NB4 (cell line): ENCODE data around the gene C2CD4D.

Source experiments
- MYC ChIP-seq: IDR thresholded peaks from 2 replicates; pipeline ENCODE4 v1.6.1; 2011; ENCODE audit warnings: low read depth, low read length
- POLR2A ChIP-seq: IDR thresholded peaks from 2 replicates; pipeline ENCODE4 v1.6.1; 2011; ENCODE audit warnings: mild to moderate bottlenecking; ENCODE audit not compliant: insufficient read length; ENCODE audit errors: extremely low read depth
- TF ChIP-seq, protein P1 (sequence below): IDR thresholded peaks from one replicate; pipeline ENCODE4 v1.5.1; 2012; ENCODE audit warnings: low read depth, low read length
- TF ChIP-seq, protein P2 (sequence below): IDR thresholded peaks from 2 replicates; pipeline ENCODE4 v1.6.1; 2011; ENCODE audit warnings: low read depth, low read length

- TF ChIP-seq, protein P1, sequence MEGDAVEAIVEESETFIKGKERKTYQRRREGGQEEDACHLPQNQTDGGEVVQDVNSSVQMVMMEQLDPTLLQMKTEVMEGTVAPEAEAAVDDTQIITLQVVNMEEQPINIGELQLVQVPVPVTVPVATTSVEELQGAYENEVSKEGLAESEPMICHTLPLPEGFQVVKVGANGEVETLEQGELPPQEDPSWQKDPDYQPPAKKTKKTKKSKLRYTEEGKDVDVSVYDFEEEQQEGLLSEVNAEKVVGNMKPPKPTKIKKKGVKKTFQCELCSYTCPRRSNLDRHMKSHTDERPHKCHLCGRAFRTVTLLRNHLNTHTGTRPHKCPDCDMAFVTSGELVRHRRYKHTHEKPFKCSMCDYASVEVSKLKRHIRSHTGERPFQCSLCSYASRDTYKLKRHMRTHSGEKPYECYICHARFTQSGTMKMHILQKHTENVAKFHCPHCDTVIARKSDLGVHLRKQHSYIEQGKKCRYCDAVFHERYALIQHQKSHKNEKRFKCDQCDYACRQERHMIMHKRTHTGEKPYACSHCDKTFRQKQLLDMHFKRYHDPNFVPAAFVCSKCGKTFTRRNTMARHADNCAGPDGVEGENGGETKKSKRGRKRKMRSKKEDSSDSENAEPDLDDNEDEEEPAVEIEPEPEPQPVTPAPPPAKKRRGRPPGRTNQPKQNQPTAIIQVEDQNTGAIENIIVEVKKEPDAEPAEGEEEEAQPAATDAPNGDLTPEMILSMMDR = no peak
- no peak for TF ChIP-seq POLR2A
- TF ChIP-seq, protein P2, sequence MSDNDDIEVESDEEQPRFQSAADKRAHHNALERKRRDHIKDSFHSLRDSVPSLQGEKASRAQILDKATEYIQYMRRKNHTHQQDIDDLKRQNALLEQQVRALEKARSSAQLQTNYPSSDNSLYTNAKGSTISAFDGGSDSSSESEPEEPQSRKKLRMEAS = no peak
- no peak for TF ChIP-seq MYC
These were observed 27.7 kb upstream of the C2CD4D start for GRCh38 chr1:151867321-151867720.
